ENCODE measurements around the gene RGP1. TPM values are rescaled to one million over a fixed set of nuclear protein-coding genes. Genes with fewer than 3 reads are reported as not detected.

The RGP1 gene
- total and polyA plus RNA-seq, 12 donors = 6.4 to 41.2 (median 22.3) TPM

- no peak overlapping the region for H3K27ac ChIP-seq
- no peaks in the 10 kb centered on the region for H3K27me3 ChIP-seq
- no peaks in the 10 kb centered on the region for H3K9me3 ChIP-seq (replicated peaks in 1 of 3)
- 67 to 72% (median 70%) methylated on average over 4 of the region's 4 CpGs for WGBS, 4 donors
- no peak for TF ChIP-seq POLR2A (IDR thresholded peaks at IDR 0.05)
- TF ChIP-seq CTCF (IDR thresholded peaks at IDR 0.05) = peak in 2 of 6 experiments; percentile 14 to 19
- intact Hi-C loops (cut with DNase I) = no loop called here
- H3K4me3 ChIP-seq = no peak overlapping the region
- H3K4me1 ChIP-seq (replicated peaks in 1 of 2) = no peaks in the 10 kb centered on the region
- peaks cover 0 to 100% of the 10 kb centered on the region in 2 donors for H3K36me3 ChIP-seq (replicated peaks in 1 of 2)
- no peak for DNase-seq
These were observed 32.9 kb upstream of the RGP1 start for GRCh38 chr9:35716230-35716629.

- H3K4me3 ChIP-seq = no peak overlapping the region
- H3K36me3 ChIP-seq (replicated peaks in 1 of 2) = peaks cover 0 to 100% of the 10 kb centered on the region in 2 donors
- H3K27me3 ChIP-seq = no peaks in the 10 kb centered on the region
- H3K27ac ChIP-seq = no peak overlapping the region
- no peaks in the 10 kb centered on the region for H3K9me3 ChIP-seq (replicated peaks in 1 of 3)
- intact Hi-C loops (cut with DNase I) = no loop called here
- DNase-seq = no peak
- no peaks in the 10 kb centered on the region for H3K4me1 ChIP-seq (replicated peaks in 1 of 2)
- WGBS, 4 donors = 87 to 95% (median 87%) methylated on average over 7 to 14 of the region's 14 CpGs
- TF ChIP-seq CTCF (IDR thresholded peaks at IDR 0.05) (no peak), POLR2A (IDR thresholded peaks at IDR 0.05) (no peak)
These were observed 31.8 kb upstream of the RGP1 start for GRCh38 chr9:35717132-35717870.

- DNase-seq = no peak
- Histone ChIP-seq H3K27ac (no peak overlapping the region), H3K27me3 (no peaks in the 10 kb centered on the region), H3K36me3 (replicated peaks in 1 of 2) (peaks cover 0 to 100% of the 10 kb centered on the region in 2 donors), H3K4me3 (no peak overlapping the region), H3K4me1 (replicated peaks in 1 of 2) (no peaks in the 10 kb centered on the region), H3K9me3 (replicated peaks in 1 of 3) (no peaks in the 10 kb centered on the region)
- intact Hi-C loops (cut with DNase I) = no loop called here
- TF ChIP-seq POLR2A (IDR thresholded peaks at IDR 0.05) (no peak), CTCF (IDR thresholded peaks at IDR 0.05) (no peak)
- 79 to 88% (median 84%) methylated on average over 13 to 15 of the region's 15 CpGs for WGBS, 4 donors
These were observed 30.2 kb upstream of the RGP1 start for GRCh38 chr9:35718721-35719511.

GRCh38 chr9:35719546-35719945 is 29.5 kb upstream of the RGP1 start:
- Histone ChIP-seq H3K9me3 (replicated peaks in 1 of 3) (no peaks in the 10 kb centered on the region), H3K27ac (no peak overlapping the region), H3K36me3 (replicated peaks in 1 of 2) (peaks cover 0 to 100% of the 10 kb centered on the region in 2 donors), H3K4me1 (replicated peaks in 1 of 2) (no peaks in the 10 kb centered on the region), H3K27me3 (no peaks in the 10 kb centered on the region), H3K4me3 (no peak overlapping the region)
- no peak for TF ChIP-seq POLR2A (IDR thresholded peaks at IDR 0.05)
- TF ChIP-seq CTCF (IDR thresholded peaks at IDR 0.05) = no peak
- 90 to 97% (median 94%) methylated on average over 3 to 4 of the region's 4 CpGs for WGBS, 4 donors
- DNase-seq = no peak
- intact Hi-C loops (cut with DNase I) = no loop called here

All from adrenal gland (tissue), 12 donors.